PC-3 (cell line): ENCODE data around the gene RIN2. TPM values are rescaled to one million over a fixed set of nuclear protein-coding genes. Genes with fewer than 3 reads are reported as not detected.

ENCODE experiments used
- ATAC-seq: fragments of 200-7000 bp; cut with Tn5 transposase; 2 replicates; pipeline ENCODE4 v1.9.1; 2020; ENCODE audit warnings: mild to moderate bottlenecking, moderate library complexity
- BruUV-seq: library from RNA; stranded (reverse); fragments of 400-500 nt; replicated peaks from 2 replicates; lab custom pipeline; 2021; lab: Mats Ljungman, UMichigan
- CTCF ChIA-PET: fragments of 300-600 bp; sonication (Branson Sonifier 250); formaldehyde crosslinking; loops from one replicate; lab custom pipeline; 2022; ENCODE audit warnings: antibody characterized with exemption; lab: Charles Lee
- POLR2A ChIA-PET: fragments of 300-600 bp; sonication (Branson Sonifier 250); formaldehyde crosslinking; loops from one replicate; lab custom pipeline; 2022; ENCODE audit warnings: antibody characterized with exemption; ENCODE audit not compliant: unreplicated experiment; lab: Charles Lee
- DNase-seq: peaks from one replicate; pipeline ENCODE4 v3.0.0-alpha.2; 2015
- H2AFZ ChIP-seq: fragments of 300-600 bp; sonication (generic); 2 replicates; pipeline ENCODE4 v1.6.0; 2016; ENCODE audit warnings: antibody characterized with exemption, low read length
- H3F3A ChIP-seq: fragments of 300-600 bp; sonication (generic); one replicate; pipeline ENCODE4 v1.6.0; 2017; ENCODE audit warnings: antibody characterized with exemption, low read length, control low read depth, mild to moderate bottlenecking; ENCODE audit not compliant: unreplicated experiment
- H3K27ac ChIP-seq: fragments of 300-600 bp; sonication (generic); 2 replicates; pipeline ENCODE4 v1.5.1; 2016; ENCODE audit warnings: mild to moderate bottlenecking, low read length
- H3K27me3 ChIP-seq: fragments of 300-600 bp; sonication (generic); 2 replicates; pipeline ENCODE4 v1.6.1; 2016; ENCODE audit warnings: low read length, mixed read lengths
- H3K36me3 ChIP-seq: fragments of 300-600 bp; sonication (generic); 2 replicates; pipeline ENCODE4 v1.6.1; 2016; ENCODE audit warnings: low read depth, mixed run types, low read length, mixed read lengths
- H3K4me1 ChIP-seq: fragments of 300-600 bp; sonication (generic); 2 replicates; pipeline ENCODE4 v1.5.1; 2016; ENCODE audit warnings: low read length; ENCODE audit not compliant: insufficient read depth
- H3K4me2 ChIP-seq: fragments of 300-600 bp; sonication (generic); 2 replicates; pipeline ENCODE4 v1.6.0; 2016; ENCODE audit warnings: low read length
- H3K4me3 ChIP-seq: fragments of 300-600 bp; sonication (generic); 2 replicates; pipeline ENCODE4 v1.5.1; 2016; ENCODE audit warnings: mild to moderate bottlenecking, low read length, mixed read lengths
- H3K79me2 ChIP-seq: fragments of 300-600 bp; sonication (generic); 2 replicates; pipeline ENCODE4 v1.6.1; 2017; ENCODE audit warnings: low read length, mixed read lengths
- H3K9ac ChIP-seq: fragments of 300-600 bp; sonication (generic); 2 replicates; pipeline ENCODE4 v1.6.0; 2016; ENCODE audit warnings: mild to moderate bottlenecking, low read length
- H3K9me2 ChIP-seq: fragments of 300-600 bp; sonication (generic); replicated peaks from 2 replicates; pipeline ENCODE4 v1.6.1; 2016; ENCODE audit warnings: mixed run types, low read length, mixed read lengths
- H3K9me3 ChIP-seq: fragments of 300-600 bp; sonication (generic); 2 replicates; pipeline ENCODE4 v1.6.1; 2016; ENCODE audit warnings: low read length, mixed read lengths
- H4K20me1 ChIP-seq: fragments of 300-600 bp; sonication (generic); 2 replicates; pipeline ENCODE4 v1.6.1; 2016; ENCODE audit warnings: low read length, mixed read lengths
- EZH2 ChIP-seq: fragments of 300-600 bp; sonication (generic); IDR thresholded peaks from one replicate; pipeline ENCODE4 v1.6.1; 2017; ENCODE audit warnings: antibody characterized with exemption, mild to moderate bottlenecking, low read length; ENCODE audit not compliant: unreplicated experiment
- EZH2phosphoT487 ChIP-seq: fragments of 300-600 bp; sonication (generic); IDR thresholded peaks from 2 replicates; pipeline ENCODE4 v1.6.1; 2018; ENCODE audit warnings: mild to moderate bottlenecking, antibody characterized with exemption, low read length, borderline replicate concordance
- intact Hi-C: fragments of 100-400 bp; cut with micrococcal nuclease; formaldehyde crosslinking; loops from 2 replicates; pipeline ENCODE4 v1.9.0; 2023
- total RNA-seq: library from RNA; depleted of rRNA; stranded (reverse); fragments of >200 nt; gene quantifications from 2 replicates; pipeline ENCODE4 v1.2.3, GENCODE V29; 2014
- TF ChIP-seq, protein P1 (sequence below): fragments of 300-600 bp; sonication (generic); conservative IDR thresholded peaks from 2 replicates; pipeline ENCODE4 v1.5.1; 2017; ENCODE audit warnings: antibody characterized with exemption, low read depth, mild to moderate bottlenecking, low read length

Gene RIN2
- total RNA-seq, 1 experiment from 2014 or later = 69.8 TPM

DNA sequence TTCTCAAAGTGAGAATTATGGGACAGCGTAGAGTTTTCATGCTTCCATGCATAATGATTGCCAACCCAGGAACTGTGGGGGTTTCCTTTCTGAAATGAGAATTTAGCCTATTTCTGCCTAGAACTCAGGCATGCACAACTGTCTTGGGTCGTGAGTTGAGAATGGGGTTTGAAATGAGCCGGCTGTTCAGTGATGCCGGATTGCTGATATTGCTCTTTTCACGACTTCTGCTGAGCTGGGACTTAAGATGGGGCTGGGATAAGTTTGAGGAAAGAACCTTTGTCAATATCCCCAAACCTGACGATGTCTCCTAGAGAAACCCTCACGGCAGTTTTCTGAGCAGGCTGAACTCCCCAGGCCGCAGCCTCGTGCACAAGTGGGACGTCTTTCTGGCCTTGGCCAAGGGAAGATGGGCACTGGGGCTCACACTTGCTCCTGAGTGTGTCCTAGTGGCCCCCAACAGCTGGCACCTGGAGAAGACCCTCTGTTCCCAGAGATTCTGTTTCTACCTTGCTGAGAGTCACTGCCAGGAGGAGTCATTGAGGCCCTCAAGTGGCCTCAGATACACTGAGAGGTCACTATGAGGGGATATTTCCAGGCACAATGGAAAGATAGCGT, 34.1 kb upstream of the RIN2 start:
- ATAC-seq (no peak), DNase-seq (no peak)
- TF ChIP-seq EZH2phosphoT487 (no peak), EZH2 (no peak)
- TF ChIP-seq, protein P1, sequence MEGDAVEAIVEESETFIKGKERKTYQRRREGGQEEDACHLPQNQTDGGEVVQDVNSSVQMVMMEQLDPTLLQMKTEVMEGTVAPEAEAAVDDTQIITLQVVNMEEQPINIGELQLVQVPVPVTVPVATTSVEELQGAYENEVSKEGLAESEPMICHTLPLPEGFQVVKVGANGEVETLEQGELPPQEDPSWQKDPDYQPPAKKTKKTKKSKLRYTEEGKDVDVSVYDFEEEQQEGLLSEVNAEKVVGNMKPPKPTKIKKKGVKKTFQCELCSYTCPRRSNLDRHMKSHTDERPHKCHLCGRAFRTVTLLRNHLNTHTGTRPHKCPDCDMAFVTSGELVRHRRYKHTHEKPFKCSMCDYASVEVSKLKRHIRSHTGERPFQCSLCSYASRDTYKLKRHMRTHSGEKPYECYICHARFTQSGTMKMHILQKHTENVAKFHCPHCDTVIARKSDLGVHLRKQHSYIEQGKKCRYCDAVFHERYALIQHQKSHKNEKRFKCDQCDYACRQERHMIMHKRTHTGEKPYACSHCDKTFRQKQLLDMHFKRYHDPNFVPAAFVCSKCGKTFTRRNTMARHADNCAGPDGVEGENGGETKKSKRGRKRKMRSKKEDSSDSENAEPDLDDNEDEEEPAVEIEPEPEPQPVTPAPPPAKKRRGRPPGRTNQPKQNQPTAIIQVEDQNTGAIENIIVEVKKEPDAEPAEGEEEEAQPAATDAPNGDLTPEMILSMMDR = no peak
- POLR2A ChIA-PET = no interaction called here
- H3K27ac ChIP-seq = no peak overlapping the region
- H3K4me2 ChIP-seq = no peak overlapping the region
- intact Hi-C loops = no loop called here
- H3K4me1 ChIP-seq = peaks cover 11% of the 10 kb centered on the region
- BruUV-seq = no TSS peak
- no peaks in the 10 kb centered on the region for H3K36me3 ChIP-seq
- H4K20me1 ChIP-seq = no peaks in the 10 kb centered on the region
- no peaks in the 10 kb centered on the region for H3K9me2 ChIP-seq
- no peak overlapping the region for H2AFZ ChIP-seq
- no peak overlapping the region for H3K9ac ChIP-seq
- H3K27me3 ChIP-seq = no peaks in the 10 kb centered on the region
- no peak overlapping the region for H3K4me3 ChIP-seq
- CTCF ChIA-PET = no interaction called here
- H3K9me3 ChIP-seq = no peaks in the 10 kb centered on the region
- H3F3A ChIP-seq = no peaks in the 10 kb centered on the region
- no peaks in the 10 kb centered on the region for H3K79me2 ChIP-seq

GRCh38 chr20:19725373-19725772, 32.7 kb upstream of the RIN2 start:
- ATAC-seq = no peak
- no peaks in the 10 kb centered on the region for H3K79me2 ChIP-seq
- H3K9me3 ChIP-seq = no peaks in the 10 kb centered on the region
- BruUV-seq = no TSS peak
- no peaks in the 10 kb centered on the region for H4K20me1 ChIP-seq
- ChIA-PET POLR2A (no interaction called here), CTCF (no interaction called here)
- H3K36me3 ChIP-seq = no peaks in the 10 kb centered on the region
- no peak overlapping the region for H3K27ac ChIP-seq
- TF ChIP-seq EZH2phosphoT487 (no peak), EZH2 (no peak)
- TF ChIP-seq, protein P1 = no peak
- intact Hi-C loops = no loop called here
- H2AFZ ChIP-seq = no peak overlapping the region
- H3K4me1 ChIP-seq = peaks cover 11% of the 10 kb centered on the region
- no peak overlapping the region for H3K9ac ChIP-seq
- H3K9me2 ChIP-seq = no peaks in the 10 kb centered on the region
- no peak overlapping the region for H3K4me3 ChIP-seq
- no peak overlapping the region for H3K4me2 ChIP-seq
- H3K27me3 ChIP-seq = no peaks in the 10 kb centered on the region
- H3F3A ChIP-seq = no peaks in the 10 kb centered on the region
- no peak for DNase-seq

DNA sequence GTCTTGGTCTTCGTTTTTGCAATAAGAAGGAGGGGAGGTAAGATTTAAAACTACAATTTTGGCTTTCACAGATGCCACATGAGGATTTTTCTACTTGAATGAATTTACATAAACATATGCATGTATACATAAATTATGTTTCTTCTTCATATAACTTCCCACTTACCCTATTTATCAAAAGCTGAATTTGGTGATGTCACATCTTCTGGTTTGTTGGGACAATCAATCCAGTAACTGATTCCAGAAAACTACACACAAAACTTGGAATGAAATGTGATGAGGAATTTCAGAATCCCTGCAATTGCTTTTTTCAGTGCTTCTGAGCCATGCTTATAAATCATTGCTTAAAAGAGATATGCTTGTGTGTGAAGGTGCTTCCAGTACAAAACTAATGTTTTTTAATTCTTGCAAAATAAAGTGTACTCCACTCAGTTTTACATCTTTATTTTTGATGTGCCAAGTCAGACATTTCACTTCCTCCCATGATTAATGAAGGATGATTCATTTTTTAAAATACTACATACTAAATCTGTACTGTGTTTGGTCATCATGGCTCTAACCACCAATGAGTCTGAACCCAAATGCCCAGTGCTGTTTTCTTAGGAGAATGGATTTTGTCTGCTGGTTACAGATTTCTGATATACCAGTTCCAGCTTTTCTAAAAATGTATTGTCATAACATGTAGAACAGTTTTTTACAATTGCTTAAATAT, 32.1 kb upstream of the RIN2 start:
- intact Hi-C loops = loop anchor here (1.0 to 2.0 kb wide), 2 partner anchors 9 to 13 kb away; no protein-coding TSS in a partner anchor
- Histone ChIP-seq H2AFZ (no peak overlapping the region), H3K27me3 (no peaks in the 10 kb centered on the region), H3K9ac (no peak overlapping the region), H3K79me2 (no peaks in the 10 kb centered on the region), H3K36me3 (no peaks in the 10 kb centered on the region), H3K4me2 (no peak overlapping the region), H3F3A (no peaks in the 10 kb centered on the region), H3K9me3 (no peaks in the 10 kb centered on the region), H3K27ac (no peak overlapping the region), H3K4me3 (no peak overlapping the region), H3K9me2 (no peaks in the 10 kb centered on the region), H3K4me1 (peaks cover 11% of the 10 kb centered on the region), H4K20me1 (no peaks in the 10 kb centered on the region)
- DNase-seq = peak; percentile 59
- peak; percentile 95 for ATAC-seq
- BruUV-seq = no TSS peak
- ChIA-PET CTCF (interaction anchor here (0.6 kb wide), 1 partner anchor 91 kb away, joined by 3 read pairs; no protein-coding TSS in a partner anchor), POLR2A (interaction anchor here (0.6 kb wide), 1 partner anchor 15 kb away, joined by 4 read pairs; no protein-coding TSS in a partner anchor)
- TF ChIP-seq EZH2 = no peak
- TF ChIP-seq, protein P1 = no peak
- no peak for TF ChIP-seq EZH2phosphoT487
